HG02571 (cell line): ENCODE results near the gene HOPX.
"Not testable (repeated sequence)": the region's sequence is repeated elsewhere in the genome, so short reads cannot be mapped to it uniquely, and the experiment has no call there.

ENCODE experiments used
- ATAC-seq: cut with Tn5 transposase; IDR thresholded peaks from one replicate; pipeline ENCODE4 v1.9.1; 2021; ENCODE audit warnings: mild to moderate bottlenecking, moderate library complexity; ENCODE audit not compliant: unreplicated experiment

Gene HOPX

GRCh38 chr4:56689201-56689969 is 8.3 kb upstream of the HOPX start:
- ATAC-seq: no peak

- no peak for ATAC-seq
Measured at GRCh38 chr4:56688094-56688647, 7.1 kb upstream of the HOPX start.

GRCh38 chr4:56686537-56687231 is 5.6 kb upstream of the HOPX start:
- ATAC-seq: no peak

GRCh38 chr4:56684320-56685050 is 3.4 kb upstream of the HOPX start:
- no peak for ATAC-seq

GRCh38 chr4:56683455-56683854 is 2.4 kb upstream of the HOPX start:
- no peak for ATAC-seq

GRCh38 chr4:56681853-56682525 is 893 bp upstream of the HOPX start:
- ATAC-seq: no peak

- no peak for ATAC-seq
Measured at GRCh38 chr4:56680266-56680665, 830 bp downstream of the HOPX start.

- no peak for ATAC-seq
Measured at GRCh38 chr4:56677711-56678110, 3.4 kb downstream of the HOPX start.

- ATAC-seq: no peak
Measured at GRCh38 chr4:56674984-56675383, 6.1 kb downstream of the HOPX start.

GRCh38 chr4:56671860-56672259 is 9.2 kb downstream of the HOPX start:
- no peak for ATAC-seq

GRCh38 chr4:56671373-56671772 is 9.7 kb downstream of the HOPX start:
- ATAC-seq: no peak

- ATAC-seq: no peak
Measured at GRCh38 chr4:56668267-56668666, 12.8 kb downstream of the HOPX start.

- not testable (repeated sequence) for ATAC-seq
Measured at GRCh38 chr4:56667396-56667795, 13.7 kb downstream of the HOPX start.

- ATAC-seq: no peak
Measured at GRCh38 chr4:56666279-56666678, 14.8 kb downstream of the HOPX start.

GRCh38 chr4:56665781-56666180 is 15.3 kb downstream of the HOPX start:
- ATAC-seq: no peak

GRCh38 chr4:56662782-56663468 is 18.2 kb downstream of the HOPX start:
- no peak for ATAC-seq

- ATAC-seq: no peak
Measured at GRCh38 chr4:56659946-56660345, 21.1 kb downstream of the HOPX start.

- no peak for ATAC-seq
Measured at GRCh38 chr4:56658528-56658927, 22.6 kb downstream of the HOPX start.

GRCh38 chr4:56657818-56658217 is 23.3 kb downstream of the HOPX start:
- ATAC-seq: no peak

- no peak for ATAC-seq
Measured at GRCh38 chr4:56657128-56657527, 24.0 kb downstream of the HOPX start.

- ATAC-seq: peak; percentile 46
Measured at GRCh38 chr4:56656346-56656643, 24.8 kb downstream of the HOPX start.
